Activated effector memory CD4-positive, alpha-beta T cell treated with Interleukin-2 at 50 U/mL for 16 hours (primary cell): ENCODE results near the gene OSBPL8.

Experiments
- DNase-seq: peaks from one replicate; pipeline ENCODE4 v3.0.0-alpha.2; 2020

The OSBPL8 gene, protein sequence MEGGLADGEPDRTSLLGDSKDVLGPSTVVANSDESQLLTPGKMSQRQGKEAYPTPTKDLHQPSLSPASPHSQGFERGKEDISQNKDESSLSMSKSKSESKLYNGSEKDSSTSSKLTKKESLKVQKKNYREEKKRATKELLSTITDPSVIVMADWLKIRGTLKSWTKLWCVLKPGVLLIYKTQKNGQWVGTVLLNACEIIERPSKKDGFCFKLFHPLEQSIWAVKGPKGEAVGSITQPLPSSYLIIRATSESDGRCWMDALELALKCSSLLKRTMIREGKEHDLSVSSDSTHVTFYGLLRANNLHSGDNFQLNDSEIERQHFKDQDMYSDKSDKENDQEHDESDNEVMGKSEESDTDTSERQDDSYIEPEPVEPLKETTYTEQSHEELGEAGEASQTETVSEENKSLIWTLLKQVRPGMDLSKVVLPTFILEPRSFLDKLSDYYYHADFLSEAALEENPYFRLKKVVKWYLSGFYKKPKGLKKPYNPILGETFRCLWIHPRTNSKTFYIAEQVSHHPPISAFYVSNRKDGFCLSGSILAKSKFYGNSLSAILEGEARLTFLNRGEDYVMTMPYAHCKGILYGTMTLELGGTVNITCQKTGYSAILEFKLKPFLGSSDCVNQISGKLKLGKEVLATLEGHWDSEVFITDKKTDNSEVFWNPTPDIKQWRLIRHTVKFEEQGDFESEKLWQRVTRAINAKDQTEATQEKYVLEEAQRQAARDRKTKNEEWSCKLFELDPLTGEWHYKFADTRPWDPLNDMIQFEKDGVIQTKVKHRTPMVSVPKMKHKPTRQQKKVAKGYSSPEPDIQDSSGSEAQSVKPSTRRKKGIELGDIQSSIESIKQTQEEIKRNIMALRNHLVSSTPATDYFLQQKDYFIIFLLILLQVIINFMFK

DNA sequence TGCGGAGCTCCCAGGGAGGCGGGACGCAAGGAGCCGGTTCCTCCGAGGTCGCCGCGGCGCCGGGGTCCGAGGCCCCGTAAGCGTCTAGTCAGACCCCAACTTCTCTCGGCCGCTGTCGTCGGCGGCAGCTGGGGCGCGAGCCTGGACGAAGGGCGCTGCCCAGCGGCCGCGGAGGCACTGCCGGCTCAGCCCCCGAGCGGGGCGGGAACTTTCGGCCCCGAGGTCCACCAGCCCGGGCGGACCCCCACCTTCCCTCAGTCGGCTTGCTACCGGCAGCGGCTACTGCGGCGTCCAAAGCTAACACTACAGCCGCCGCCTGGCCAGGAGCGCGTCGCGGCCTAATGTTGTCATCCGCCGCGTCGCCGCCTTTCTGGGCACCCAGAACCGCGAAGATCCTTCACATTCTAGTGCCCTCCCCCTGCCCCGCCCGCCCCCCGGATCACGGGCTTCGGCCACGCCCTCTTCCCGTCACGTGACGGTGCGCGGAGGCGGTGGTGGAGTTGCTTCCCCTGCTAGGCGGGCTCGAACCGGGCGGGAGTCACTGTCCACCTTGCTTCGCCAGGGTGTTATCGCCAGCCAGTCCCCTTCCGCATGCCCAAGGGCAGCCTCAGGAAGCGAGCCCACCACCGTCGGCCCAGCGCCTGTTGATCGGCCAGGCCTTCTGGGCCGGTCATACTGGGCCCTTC lies at the start of gene OSBPL8:
TSS of gene OSBPL8 (minus strand) at position 372 of the 686 bp plus-strand sequence. CDS start 72,220 bp downstream, outside the sequence.
- DNase-seq = peak; percentile 97

DNA sequence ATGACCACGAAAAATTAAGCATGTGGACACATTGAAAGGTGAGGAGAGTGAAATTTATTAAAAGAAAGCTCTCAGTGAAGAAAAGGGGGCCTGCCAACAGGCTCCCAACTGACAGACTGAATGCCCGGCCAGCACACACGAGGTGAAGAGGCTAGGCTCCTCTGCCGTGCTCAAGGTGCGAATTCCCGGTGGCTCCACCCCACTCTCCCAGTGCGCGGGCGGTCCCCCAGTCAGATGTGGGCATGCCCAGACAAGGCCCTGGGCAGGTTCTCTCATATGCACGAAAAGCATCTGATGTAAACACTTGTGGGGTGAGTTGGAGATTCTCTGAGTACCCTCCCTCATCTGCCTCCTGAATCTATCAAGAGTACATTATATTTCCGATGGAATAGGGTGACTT lies 48.5 kb upstream of the OSBPL8 start:
- DNase-seq = no peak

DNA sequence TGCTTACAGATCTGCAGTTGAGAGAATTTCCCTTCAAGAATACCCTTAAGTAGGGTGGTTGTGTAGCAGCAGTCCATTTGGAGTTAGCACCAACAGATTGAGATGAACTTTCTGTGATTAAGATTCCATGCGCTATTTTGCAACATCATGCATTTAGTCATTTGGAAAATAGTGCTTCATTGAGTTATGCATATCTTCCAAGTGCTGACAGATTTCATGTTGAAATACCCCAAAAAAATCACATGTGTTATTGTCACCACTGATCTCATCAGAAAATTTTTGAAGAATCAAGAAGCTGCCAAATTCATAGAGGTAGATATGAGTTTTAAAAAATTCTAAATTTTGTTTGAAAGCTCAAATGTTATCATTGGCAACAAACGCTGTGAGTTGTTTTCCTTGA lies 35.5 kb upstream of the OSBPL8 start:
- no peak for DNase-seq

DNA sequence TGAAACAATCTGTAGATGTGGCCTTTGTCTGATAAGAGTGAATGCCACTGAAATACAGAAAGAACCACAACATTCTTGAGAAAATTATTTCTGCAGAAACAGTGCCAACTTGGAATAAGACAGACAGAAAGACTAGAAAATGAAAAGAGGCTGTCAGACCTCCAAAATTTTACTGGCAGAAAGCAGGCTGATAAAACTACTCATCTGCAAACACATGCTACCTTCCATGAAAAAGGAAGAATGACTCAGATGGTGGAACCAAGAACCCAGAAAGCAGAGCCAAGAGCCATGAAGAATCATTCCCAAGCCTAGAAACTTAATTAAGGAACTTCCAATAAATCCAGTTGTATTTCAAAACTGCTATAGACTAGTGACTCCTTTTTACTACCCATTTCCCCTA lies 31.9 kb upstream of the OSBPL8 start:
- no peak for DNase-seq

DNA sequence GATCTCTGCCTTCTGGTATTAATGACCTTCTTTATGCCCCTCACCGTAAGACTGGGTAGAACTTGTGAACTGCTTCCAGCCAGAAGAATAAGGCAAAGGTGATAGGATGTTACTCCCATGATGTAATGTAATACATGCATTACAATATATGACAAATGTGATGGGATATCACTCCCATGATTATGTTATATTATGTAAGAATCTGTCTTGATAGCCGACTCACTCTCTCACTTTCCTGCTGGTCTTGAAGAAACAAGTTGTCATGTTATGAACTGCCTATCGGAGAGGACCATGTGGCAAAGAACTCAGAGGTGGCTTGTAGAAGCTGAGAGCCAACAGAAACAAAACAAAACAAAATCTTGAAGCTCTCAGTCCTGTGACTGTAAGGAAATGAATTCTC lies 30.6 kb upstream of the OSBPL8 start:
- DNase-seq = no peak

DNA sequence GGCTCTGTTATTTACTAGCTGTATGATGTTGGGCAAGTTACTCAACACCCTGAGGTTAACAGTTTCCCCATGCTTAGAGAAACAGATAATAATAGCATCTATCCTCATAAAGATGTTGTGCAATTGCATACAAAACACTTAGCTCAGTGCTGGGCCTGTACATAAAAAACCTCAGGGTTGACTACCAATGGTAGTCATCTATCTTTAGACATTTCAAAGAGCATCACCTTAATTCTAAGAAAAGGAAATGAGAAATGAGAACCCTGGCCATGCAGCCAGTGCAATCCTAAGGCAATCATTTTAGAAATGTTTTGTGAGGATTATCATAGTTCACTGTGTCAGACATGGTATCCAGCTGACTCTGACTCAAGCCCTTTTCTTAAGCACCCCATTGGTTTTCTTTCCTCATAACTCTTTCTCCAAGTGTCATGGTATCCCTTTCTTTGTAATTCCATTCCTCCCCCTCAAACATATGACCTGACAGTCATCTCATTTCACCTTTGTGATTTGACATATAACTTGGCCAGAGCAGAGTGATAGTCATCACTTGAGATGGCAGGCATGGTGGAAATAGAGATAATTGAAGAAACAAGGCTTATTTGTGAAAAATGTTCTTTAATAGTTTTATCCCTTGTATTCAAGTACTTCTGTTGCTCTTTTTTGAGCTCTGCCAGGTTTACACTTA lies 29.5 kb upstream of the OSBPL8 start:
- DNase-seq = no peak

DNA sequence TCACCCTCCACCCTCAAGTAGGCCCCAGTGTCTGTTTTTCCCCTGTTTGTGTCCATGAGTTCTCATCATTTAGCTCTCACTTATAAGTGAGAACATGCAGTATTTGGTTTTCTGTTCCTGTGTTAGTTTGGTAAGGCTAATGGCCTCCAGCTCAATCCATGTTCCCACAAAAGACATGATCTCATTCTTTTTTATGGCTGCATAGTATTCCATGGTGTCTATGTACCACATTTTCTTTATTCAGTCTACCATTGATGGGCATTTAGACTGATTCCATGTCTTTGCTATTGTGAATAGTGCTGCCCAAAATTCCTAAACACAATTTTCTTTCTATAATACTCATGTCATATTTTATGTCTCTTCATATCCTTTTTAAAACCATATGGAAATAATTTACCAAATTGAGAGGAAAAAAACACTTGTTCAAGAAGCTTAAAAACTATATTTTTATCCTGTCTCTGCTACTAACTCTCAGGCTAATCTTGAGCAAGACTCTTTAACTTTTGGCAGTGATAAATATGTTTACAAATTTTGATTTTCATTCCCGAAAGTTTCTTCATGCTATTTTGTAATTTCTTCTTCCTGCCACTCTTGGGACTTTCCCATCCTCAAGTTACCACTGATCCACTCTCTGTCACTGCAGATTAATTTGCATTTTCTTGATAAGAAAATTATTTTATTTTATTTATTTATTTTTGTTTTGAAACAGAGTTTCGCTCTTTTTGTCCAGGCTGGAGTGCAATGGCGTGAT lies 28.0 kb upstream of the OSBPL8 start:
- DNase-seq = no peak

DNA sequence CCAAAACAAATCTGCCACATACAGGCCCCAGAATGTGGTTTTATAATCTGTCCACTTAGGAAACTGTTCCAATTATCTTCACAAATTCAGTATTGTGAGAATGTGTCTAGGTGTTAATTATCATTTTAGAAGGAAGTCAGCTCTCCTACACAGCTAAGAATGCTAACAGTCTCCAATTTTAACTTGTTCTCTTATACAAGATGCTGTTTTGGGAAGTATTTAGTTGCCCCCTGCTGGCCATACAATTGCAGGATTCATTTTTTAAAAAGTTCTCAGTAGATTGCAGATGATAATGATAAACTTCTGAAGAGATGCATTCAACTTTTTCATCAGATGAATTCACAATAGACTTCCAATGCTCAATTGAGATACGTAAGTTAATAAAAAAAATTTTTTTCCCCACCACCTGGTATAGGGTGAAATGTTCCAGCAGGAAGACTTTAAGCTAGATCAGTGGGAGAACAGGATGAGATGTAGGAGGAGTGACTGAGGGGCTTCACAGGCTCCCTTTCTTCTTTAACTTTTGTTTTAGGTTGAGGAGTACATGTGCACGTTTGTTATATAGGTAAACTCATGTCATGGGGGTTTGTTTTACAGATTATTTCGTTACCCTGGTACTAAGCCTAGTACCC lies 27.3 kb upstream of the OSBPL8 start:
- DNase-seq = no peak

DNA sequence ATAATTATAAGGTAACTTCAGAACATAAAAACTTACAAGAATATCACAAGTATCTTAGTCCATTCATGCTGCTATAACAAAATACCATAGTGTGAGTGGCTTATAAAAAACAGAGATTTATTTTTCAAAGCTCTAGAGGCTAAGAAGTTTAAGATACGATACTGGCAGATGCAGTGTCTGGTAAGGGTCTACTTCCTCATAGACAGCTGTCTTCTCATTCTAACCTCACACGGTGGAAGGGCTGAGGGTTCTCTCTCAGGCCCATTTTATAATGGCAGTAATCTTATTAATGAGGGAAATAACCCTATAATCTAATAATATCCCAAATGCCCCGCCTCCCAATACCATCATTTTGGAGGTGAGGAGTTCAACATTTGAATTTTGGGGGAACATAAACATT lies 23.7 kb upstream of the OSBPL8 start:
- no peak for DNase-seq

DNA sequence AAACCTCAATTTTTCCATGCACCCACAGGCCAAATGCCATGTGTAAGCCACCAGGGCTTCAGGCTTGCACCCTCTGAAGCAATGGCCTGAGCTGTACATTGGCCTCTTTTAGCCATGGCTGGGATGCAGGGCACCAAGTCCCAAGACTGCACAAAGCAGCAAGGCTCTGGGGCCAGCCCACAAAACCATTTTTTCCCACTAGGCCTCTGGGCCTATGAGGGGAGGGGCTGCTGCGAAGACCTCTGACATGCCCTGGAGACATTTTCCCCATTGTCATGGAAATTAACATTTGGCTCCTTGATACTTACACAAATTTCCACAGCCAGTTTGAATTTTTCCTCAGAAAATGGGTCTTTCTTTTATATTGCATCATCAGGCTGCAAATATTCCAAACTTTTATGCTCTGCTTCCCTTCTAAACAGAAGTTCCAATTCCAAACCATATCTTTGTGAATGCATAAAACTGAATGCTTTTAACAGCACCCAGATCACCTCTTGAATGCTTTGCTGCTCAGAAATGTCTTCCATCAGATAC lies 14.3 kb upstream of the OSBPL8 start:
- DNase-seq = no peak

DNA sequence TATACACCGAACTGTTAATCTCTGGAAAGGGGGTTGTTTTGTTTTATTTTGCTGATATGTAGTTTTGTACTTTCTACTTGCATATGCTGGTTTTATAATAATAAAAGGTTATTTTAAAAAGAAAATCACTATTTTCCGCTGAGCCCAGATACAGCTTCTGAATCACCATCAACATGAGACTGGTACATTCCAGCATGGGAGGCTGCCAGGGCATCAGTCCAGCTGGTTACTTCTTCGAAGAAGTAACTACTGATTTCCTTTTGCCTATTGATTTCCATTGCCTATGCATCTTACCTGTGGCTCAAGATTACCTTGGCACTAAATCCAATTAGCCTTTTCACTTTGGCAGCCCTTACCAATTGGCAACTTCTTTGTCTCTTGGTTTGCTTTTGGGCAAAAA lies 11.7 kb upstream of the OSBPL8 start:
- no peak for DNase-seq

DNA sequence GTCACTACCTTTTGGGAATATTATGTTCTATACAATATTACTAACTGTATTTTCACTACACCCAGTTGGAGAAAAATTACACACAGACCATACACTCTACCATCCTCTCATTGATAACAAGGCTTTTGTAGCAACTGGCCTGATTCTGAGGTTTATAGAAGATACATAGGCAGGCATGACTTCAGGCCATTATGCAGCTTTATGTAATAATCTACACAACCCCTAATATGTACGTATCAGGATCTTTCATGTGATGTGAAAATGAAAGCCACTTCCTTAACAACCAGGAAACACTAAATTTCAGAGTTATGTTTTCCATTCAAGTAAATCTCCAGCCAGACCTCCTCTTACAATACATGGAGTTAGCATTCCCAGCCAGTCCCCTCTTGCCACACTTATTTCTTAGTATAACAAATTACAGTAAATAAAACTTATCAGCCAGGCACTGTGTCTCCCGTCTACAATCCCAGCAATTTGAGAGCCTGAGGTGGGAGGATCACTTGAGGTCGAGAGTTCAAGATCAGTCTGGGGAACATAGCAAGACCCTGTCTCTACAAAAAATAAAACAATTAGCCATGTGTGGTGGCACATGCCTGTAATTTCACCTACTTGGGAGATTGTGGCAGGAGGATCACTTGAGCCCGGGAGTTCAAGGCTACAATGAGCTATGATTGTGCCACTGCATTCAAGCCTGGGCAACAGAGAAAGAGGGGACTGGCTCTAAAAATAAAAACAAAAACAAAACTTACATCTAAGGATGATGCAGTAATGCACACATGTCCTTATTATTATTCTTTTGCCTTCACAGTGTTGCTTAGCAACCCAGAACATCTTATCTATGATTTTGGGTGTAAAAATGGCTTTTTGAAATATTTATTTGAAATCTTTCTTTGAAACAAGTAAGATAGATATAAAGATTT lies 10.4 kb upstream of the OSBPL8 start:
- DNase-seq = no peak

DNA sequence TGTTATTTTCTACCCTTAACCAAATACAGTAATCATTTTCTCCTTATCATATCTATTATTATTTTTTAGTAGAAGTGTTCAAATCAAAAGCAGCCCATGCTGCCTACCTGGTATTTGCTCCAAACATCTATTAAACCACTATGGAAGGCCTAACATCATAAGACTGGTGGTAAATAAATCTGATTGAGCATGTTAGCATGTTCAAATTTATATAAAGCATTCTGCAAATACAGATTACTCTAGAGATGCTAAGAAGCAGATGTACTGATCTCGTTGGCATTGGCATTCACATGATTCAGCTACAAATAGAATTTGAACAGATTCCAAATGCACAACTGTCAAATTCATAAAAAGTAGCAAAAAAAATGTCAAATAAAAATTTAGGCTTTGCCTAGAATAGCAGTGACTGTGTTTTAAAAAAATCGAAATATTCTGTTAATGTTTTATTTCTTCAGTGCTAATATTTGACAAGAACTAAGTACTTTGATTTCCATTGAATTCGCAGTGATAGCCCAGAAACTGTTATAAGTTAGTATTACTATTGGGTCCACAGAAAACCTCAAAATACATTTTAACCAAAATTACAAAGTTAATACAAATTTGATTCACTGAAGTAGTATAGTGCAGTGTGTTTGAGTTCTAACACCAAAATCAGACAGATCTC lies 9.4 kb upstream of the OSBPL8 start:
- DNase-seq = no peak

DNA sequence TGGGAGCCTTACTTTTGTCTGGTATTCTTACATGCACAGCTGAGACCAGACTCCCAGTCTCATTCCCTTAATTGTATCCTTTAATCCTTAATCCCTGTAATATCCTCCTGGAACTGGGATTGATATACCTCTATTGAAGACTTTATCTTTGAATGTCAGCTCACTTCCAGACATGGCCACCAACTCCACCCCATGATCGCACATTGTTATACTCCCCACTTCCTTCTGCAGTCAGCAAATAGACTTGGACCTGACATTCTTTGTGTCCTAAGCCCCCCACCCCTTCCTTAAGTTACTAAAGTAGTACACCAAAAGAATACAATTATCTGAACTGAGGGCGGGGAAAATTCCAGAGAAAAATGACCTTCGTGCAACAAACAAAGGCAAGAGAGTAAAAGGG lies 8.6 kb upstream of the OSBPL8 start:
- DNase-seq = no peak

DNA sequence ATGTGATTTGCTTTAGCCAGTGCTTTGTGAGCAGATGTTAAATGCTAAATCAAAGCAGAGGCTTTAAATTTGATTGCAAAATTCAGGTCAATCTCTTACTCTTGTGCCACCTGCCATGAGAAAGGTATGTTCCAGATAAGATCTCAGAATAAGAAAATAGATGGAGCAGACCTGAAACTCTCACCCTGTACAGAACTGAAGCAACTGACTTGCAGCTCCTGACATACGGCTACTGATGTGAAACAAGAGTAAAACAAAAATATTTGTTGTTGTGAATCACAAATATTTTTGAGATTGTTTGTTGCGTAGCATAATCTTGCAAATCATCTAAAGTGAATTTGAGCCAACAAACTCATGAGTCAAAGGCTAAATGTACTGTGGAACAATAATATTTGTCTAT lies 3.5 kb upstream of the OSBPL8 start:
- DNase-seq = no peak

DNA sequence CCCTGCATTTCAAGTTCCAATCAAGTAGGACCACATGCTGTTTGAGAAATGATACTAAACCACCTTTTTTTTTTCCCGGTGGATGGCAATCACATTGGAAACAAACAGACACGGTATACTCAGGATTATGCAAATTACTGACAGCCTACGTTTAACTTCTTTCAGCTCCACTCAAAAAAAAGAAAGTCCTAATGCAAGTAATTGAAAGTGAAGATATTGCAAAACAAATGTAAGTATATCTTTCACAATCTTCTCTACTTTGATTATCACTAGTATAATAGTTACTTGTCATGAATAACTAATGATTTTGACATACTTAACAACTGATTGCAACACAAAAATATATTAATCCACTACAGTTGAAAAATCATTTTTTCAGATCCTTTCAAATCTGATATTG lies 2.6 kb upstream of the OSBPL8 start:
- no peak for DNase-seq

DNA sequence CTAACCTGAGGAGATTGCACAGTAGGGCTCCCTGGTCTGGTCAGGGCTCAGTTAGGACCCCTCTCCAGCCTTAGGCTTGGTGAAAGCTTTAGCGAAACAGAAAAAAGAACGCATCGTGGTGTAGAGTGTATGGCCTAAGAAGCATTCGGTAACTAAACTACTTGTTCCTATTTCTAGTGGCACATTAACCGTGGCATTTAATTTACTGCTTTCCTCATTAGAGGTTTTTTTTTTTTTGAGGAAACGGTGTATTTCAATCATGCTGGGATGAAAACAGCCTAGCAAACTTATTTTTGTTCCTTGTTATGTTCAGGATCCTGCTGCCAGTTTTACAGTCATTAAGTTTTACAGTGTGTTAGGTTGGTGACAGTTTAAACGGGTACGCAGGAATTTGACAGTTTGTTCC lies 518 bp upstream of the OSBPL8 start:
- DNase-seq = no peak

DNA sequence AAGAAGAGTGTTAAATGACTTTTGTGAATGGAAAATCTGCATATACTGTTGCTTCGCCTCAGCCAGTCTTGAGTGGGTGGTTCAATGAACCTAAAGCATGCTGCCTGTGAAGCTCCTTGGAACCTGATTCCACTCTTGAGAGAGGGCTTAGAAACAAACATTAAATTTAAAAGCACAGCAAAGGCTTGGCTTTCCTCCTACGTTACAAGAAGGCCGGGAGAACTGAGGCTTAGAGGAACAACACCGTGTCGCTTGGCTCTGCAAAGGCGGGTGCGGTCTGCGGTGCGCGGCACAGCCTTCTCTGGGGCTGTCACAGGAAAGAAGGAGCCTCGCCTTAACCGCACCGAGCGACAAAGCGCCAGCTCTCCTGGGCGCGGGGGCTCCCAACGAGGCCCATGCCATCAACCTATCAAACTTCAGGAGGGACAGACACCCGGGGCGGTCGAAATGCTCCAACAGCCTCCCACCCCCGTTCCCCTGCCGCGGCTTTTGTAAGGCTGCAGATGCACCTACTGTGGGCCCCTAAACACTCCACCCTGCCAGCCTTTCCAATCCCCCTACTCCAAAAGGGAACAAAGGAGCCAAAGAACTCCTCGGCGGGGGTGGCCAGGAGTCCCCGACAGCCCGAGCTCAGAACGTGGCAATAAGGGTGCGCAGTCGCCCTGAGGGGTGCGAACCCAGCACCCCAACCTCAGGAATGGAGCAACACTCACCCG lies 729 bp downstream of the OSBPL8 start:
- peak; percentile 78 for DNase-seq

DNA sequence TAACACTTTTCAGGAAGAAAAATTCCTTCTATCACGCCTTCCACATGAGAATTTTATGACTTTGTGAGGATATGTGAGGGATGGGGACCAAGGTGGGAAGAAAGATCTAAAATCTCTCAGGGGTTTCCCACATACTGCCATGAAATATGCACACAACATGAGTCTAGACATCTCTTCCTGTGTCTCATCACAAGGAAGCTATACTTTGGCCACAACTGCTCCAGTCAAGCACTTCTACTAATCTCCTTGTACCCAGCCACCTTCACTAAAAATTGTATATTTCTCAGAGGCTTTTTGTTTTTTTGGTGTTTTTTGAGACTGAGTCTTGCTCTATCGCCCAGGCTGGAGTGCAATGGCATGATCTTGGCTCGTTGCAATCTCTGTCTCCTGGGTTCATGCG lies 3.2 kb downstream of the OSBPL8 start:
- DNase-seq = no peak
